CMK (cell line): ENCODE results near the gene IMP3.
"Not testable (repeated sequence)": the region's sequence is repeated elsewhere in the genome, so short reads cannot be mapped to it uniquely, and the experiment has no call there.

Experiments
- DNase-seq: peaks from one replicate; pipeline ENCODE4 v3.0.0-alpha.2; 2010; ENCODE audit warnings: low read depth

Gene IMP3, protein sequence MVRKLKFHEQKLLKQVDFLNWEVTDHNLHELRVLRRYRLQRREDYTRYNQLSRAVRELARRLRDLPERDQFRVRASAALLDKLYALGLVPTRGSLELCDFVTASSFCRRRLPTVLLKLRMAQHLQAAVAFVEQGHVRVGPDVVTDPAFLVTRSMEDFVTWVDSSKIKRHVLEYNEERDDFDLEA

GRCh38 chr15:75639709-75640482 lies at the start of gene IMP3:
Gene IMP3 (minus strand): TSS chr15:75640224. CDS start chr15:75640168, 56 bp downstream.
- DNase-seq: peak; percentile 96

DNA sequence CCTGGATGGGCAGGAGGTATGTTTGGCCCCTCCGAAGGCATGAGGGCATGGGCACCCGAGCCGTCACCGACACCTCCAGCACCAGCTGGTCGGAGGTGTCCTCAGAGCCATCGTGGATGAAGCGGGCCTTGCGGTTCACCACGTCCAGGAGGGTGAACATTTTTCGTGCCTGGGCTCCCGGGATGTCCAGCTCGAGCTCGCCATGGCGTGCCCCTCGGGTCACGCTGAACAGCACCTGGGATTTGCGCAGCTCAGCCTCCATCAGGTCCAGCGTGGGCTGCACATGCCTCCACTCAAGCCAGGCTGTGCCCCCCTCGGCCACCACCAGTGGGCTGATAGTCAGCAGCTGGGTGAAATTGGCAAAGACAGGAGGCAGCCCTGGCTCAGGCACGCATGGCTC lies 49.4 kb upstream of the IMP3 start:
- not testable (repeated sequence) for DNase-seq

GRCh38 chr15:75688831-75689230 lies 48.8 kb upstream of the IMP3 start:
- DNase-seq: no peak

DNA sequence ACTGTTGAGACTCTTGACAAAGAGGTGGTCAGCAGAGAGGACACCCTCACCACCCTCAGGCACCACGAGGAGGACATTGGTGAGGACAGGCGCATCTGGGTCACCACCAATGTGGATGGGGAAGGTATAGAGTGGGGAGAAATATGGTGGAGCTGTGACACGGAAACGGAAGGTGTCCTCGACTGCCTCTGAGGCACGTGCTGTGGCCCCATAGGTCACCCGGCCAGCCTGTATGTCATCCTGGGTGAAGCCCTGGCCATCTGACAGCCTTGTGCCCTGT lies 48.2 kb upstream of the IMP3 start:
- DNase-seq: no peak

DNA sequence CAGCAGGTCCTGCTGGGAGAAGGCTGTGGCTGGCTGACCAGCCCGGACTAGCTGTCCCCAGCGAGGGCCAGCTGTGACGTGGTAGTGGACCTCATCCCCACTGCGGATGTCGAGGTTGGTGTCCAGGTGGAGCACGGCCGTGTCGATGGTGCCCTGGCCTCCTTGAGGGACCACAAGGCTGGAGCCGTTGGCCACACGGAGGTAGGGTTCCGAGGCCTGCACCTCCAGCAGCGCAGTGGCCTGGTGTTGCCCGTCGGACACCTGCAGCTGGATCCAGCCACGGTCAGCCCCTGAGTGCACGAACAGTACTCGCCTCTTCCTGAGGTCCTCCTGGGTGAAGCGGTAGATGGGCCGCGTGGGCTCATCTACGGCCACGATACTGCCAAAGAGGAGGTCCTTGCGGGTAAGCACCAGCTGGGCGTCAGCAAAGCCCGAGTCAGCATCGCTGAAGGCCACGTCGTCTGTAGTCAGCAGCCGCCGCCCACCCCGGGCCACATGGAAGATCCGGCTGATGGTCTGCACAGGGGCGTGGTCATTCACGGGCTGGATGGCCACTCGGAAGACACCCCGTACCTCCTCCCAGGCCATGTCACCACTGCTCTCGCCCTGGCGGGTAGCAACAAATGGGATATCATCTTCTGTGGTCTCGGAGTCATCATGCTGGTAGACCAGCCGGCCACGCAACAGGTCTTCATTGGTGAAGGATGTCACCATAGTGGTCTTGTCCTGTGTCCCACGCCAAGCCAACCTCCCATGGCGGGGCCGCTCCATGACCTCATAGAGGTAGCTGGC lies 47.7 kb upstream of the IMP3 start:
- no peak for DNase-seq

- DNase-seq: peak; percentile 63
Observed at GRCh38 chr15:75686212-75686642, 46.2 kb upstream of the IMP3 start.

GRCh38 chr15:75685195-75685594 lies 45.2 kb upstream of the IMP3 start:
- DNase-seq: no peak

GRCh38 chr15:75684648-75685047 lies 44.6 kb upstream of the IMP3 start:
- no peak for DNase-seq

DNA sequence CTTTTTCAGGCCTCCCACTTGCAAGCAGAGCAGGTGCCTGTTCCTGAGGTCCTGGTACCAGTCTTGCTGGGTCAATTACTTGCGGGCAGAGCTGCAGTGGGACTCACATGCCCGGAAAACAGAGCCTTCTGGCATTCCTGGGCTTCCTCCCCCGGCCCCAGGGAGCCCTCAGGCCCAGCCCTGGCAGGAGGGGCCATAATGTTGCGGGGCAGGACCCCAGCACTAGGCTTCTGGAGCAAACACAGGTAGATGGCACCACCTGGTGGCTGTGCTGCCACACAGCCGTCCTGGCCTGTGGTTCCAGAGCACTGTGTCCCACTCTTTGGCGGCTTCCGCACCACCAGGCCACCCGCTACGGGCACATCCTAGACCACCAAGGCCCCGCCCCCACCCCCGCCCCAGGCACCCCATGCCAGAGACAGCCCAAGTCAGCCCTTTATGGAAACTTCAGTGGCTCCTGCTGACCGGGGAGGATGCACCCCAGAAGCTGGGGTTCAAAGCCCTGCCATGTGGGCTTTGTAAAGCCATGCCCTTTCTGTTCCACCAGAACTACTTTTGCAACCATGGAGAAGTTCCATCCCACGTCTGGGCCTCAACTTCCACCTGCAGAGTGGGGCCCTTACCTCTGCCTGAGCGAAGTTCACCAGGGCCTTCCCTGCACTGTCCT lies 43.8 kb upstream of the IMP3 start:
- peak; percentile 76 for DNase-seq

DNA sequence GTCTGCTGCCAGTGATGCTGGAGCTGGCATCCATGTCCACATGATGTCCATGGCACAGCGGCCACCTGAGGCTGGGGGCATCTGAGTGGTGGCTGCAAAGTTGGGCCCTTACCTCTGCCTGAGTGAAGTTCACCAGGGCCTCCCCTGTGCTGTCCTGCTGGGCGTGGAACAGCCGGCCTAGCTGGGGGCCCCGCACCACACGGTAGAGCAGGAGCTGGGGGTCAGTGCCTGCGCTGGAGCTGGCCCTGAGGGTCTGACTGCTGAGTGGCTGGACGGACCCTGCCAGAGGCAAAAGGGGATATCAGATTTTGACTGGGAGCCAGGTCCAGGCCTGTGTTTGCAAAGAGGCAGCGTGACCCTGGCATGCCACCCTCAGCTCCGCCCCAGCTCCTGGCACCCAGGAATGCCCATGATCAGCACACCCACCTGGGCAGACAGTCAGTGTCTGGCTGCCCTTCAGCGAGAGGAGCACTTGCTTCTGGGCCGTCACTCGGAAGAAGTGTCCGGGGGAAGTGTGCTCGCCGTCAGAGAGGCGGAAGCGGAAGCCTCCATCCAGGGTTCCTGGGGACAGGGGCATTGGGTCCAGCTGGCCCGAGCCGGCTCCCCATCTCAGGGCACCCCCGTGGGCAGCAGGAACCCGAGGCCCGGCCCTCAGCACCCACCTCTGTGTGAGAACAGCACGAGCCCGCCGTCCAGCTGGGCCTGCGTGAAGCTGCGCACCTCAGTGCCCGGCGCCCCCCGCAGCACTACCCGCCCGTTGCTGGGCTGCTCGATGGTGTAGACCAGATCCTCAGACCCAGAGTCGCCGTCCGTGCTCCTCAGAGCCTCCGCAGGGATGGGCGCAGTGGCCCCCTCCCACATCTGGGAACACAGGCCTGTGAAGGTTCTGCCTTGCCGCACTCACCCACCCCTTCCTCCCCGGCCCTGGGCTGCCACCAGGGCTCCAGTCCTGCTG lies 42.4 kb upstream of the IMP3 start:
- DNase-seq: no peak

DNA sequence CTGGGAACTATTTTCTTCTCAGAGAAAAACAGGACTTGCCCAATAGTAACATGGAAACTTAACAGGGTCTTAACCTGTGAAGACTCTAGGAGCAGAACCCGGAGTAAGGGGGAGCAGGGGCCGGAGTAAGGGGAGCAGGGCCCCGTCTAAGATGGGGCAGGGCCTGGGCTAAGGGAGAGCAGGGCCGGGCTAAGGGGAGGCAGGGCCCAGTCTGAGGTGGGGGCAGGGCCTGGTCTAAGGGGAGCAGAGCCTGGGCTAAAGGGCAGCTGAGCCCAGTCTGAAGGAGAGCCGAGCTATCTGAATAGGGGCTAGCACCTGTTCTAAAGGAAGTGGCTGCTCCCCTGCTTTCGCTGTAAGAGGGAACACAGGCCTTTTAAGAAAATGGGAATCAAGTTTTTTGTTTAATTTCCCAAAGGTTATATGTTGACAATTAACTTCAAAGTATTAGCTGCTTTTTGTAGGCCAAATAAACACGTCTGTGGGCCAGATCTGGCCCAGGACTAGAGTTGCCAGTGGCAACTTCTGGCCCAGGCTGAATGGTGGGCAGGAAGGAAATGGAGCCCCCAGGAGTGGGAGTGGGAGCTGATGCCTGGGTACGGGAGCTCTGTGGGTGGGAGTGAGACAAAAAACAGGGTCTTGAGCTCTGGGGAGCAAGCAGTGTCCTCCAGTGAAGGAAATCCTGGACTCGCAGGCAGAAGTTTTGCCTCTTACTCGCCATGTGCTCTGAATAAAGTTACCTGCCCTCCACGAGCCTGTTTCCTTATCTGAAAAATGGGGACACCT lies 40.2 kb upstream of the IMP3 start:
- no peak for DNase-seq

- not testable (repeated sequence) for DNase-seq
Observed at GRCh38 chr15:75678324-75678690, 38.3 kb upstream of the IMP3 start.

DNA sequence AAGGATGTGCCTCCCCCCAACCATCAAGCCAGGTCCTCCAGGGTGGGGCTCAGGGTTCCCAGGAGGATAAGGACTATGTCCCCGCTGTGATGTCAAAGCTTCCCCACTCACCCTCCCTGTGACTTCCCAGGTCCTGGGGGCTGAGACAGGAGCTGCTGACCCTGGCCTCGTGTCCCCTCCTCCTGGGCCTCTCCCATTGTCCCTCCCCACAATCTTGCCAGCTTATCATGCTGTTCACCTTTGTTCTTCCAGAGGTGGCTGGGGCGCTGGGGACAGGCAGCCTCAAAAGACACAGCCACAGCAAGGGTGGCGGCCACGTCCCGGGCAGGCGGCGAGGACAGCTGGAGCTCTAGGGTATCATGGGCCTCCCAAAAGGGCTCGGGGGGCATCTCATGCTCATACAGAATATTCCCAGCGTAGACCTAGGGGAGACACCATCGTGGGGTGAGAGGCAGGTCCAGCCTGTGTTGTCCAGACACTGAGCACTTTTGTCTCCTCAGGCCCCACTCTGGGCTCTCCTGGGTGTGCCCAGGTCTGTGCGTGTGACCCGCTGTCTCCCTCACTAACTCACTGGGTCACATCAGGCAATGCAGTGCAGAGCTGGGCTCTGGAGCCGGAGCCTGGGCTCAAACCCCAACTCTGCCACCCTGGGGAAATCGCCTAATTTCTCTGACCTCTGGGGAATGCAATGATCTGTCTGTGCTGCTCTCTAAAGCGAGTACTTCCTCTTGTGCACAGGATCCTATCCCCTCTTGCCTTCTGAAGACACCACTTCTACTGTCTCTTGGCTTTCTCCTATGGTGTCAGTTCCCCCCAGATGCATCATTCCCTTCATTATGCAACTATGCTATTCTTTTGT lies 37.7 kb upstream of the IMP3 start:
- no peak for DNase-seq

DNA sequence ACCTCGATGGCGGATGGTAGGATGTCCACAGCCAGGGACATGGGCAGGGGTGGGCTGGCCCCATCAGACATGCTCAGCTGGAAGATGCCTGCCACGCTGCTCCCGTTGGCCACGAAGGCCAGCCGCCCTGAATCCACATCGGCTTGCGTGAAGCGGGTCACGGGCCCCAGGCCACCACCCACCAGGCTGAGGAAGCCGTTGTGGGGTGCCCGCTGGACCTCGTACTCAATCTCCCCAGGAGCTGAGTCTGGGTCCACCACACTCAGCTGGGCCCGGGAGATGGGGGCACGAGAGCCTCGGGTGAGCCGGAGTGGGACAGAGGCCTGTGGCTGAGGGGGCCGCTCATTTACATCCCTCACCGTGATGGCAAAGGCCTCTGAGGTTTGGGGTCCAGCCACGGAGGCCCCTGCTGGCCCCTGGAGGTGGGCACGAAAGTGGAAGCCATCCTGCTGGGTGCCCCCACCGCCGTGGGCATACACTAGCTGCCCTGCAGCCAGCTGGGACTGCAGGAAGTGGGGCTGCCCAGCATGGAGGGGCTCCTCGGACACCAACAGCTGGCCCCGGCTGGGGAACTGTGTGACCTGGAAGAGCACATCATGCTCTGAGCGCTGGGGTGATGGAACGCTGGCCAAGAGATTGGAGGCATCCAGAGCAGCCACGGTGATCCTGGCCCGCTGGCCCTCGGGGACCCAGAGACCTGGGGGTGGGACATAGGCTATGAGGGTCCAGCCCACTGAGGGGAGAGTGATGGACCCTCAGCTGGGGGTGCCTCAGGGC lies 36.9 kb upstream of the IMP3 start:
- no peak for DNase-seq

GRCh38 chr15:75675579-75676404 lies 35.8 kb upstream of the IMP3 start:
- DNase-seq: no peak

GRCh38 chr15:75674366-75674765 lies 34.3 kb upstream of the IMP3 start:
- DNase-seq: no peak

DNA sequence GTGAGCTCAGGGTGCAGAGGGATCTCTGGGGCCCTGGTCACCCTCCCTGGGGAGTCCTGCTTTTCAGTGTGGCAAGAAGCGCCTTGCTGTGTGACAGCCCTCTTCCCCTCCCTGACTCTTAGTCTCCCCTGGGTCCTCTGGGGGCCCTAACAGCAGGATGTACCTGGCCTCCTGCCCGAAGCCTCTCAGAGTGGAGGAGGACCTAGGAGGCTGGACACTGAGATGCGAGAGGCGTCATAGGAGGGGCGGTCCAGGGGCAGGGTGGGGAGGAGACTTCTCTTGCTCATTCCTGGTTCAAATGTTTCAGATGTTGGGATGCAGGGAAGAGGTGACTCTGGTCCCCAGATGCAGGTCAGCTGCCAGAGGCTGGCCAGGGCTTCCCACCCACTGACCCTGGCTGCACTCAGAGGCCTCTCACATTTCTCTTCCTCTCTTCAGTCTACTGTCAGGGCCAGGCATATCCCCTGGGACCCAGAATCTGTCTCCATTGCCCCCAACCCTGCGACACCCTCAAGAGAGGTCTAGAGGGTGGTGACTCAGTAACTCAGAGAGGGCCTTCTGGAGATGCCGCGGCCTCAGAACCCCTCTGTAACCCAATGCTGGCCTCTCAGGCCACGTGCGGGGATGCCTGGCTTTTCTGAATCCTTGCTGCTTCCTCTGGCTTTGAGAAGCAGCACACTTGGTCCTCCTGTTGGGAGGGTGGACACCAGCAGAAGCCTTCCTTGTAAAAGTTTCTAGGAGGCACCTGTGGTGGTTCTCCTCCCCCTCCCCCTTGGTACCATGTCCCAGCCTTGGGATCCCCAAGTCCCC lies 33.6 kb upstream of the IMP3 start:
- DNase-seq: no peak
